LNCAP (cell line): ENCODE measurements around the gene COA1.

Experiments
- CTCF ChIP-seq: fragments of 450-650 bp; IDR thresholded peaks from 2 replicates; pipeline ENCODE4 v1.5.1; 2017; ENCODE audit warnings: mild to moderate bottlenecking

The COA1 gene

GRCh38 chr7:43753271-43753810, 24.0 kb upstream of the COA1 start:
- no peak for TF ChIP-seq CTCF

- no peak for TF ChIP-seq CTCF
Measured at GRCh38 chr7:43752411-43752810, 23.1 kb upstream of the COA1 start.

GRCh38 chr7:43750016-43750887, 20.9 kb upstream of the COA1 start:
- no peak for TF ChIP-seq CTCF

- no peak for TF ChIP-seq CTCF
Measured at GRCh38 chr7:43749383-43749940, 20.1 kb upstream of the COA1 start.

- no peak for TF ChIP-seq CTCF
Measured at GRCh38 chr7:43747328-43748105, 18.2 kb upstream of the COA1 start.

GRCh38 chr7:43742692-43743091, 13.4 kb upstream of the COA1 start:
- no peak for TF ChIP-seq CTCF

- no peak for TF ChIP-seq CTCF
Measured at GRCh38 chr7:43737467-43738127, 8.3 kb upstream of the COA1 start.
